A549 (cell line): ENCODE data around the gene THBS3. TPM values are rescaled to one million over a fixed set of nuclear protein-coding genes. Genes with fewer than 3 reads are reported as not detected.
"Not testable (repeated sequence)": the region's sequence is repeated elsewhere in the genome, so short reads cannot be mapped to it uniquely, and the experiment has no call there.

Experiments used
- ATAC-seq, 2 experiments: fragments of 200-7000 bp in 1 of 2; fragments of >200 bp in 1 of 2; cut with Nextera tagmentation in 1 of 2; cut with Tn5 transposase in 1 of 2; 3 replicates each; pipeline versions ENCODE4 v1.8.0 to v1.9.1; 2018 to 2020; ENCODE audit warnings: mild to moderate bottlenecking in 1 of 2, moderate library complexity in 1 of 2
- CTCF ChIA-PET: fragments of 300-600 bp; sonication (Branson Sonifier 250); formaldehyde crosslinking; extraction: SDS; loops from one replicate; lab custom pipeline; 2021; ENCODE audit warnings: antibody characterized with exemption, inconsistent platforms; lab: Yijun Ruan, JAX
- POLR2A ChIA-PET: fragments of 350-600 bp; formaldehyde crosslinking; extraction: SDS; loops from one replicate; lab custom pipeline; 2021; ENCODE audit warnings: antibody characterized with exemption, inconsistent platforms; lab: Yijun Ruan, JAX
- DNase-seq, 2 experiments: peaks; one replicate each; pipeline versions ENCODE4 v3.0.0 to v3.0.0-alpha.2; 2011 to 2016; ENCODE audit warnings: low read depth in 1 of 2, low spot score in 1 of 2
- FAIRE-seq: peaks from 2 replicates; lab custom pipeline; 2011; peaks lifted over from hg19 to GRCh38; lab: Jason Lieb, UNC
- H3K27ac ChIP-seq, 2 experiments: fragments of >200 bp; sonication (Bioruptor Twin); formaldehyde crosslinking; 3 replicates each; pipeline ENCODE4 v1.5.1; 2016 to 2017
- H3K4me1 ChIP-seq: fragments of >200 bp; sonication (Bioruptor Twin); formaldehyde crosslinking; 3 replicates; pipeline ENCODE4 v1.6.1; 2016
- H3K4me2 ChIP-seq: fragments of >200 bp; sonication (Bioruptor Twin); formaldehyde crosslinking; 3 replicates; pipeline ENCODE4 v1.6.1; 2016
- H3K4me3 ChIP-seq: fragments of >200 bp; sonication (Bioruptor Twin); formaldehyde crosslinking; 3 replicates; pipeline ENCODE4 v1.5.1; 2016
- H3K9me3 ChIP-seq: fragments of >200 bp; sonication (Bioruptor Twin); formaldehyde crosslinking; 3 replicates; pipeline ENCODE4 v1.6.1; 2016
- CBX8 ChIP-seq: fragments of 200-600 bp; sonication (generic); IDR thresholded peaks from 2 replicates; pipeline ENCODE4 v1.6.1; 2016
- E2F6 ChIP-seq: IDR thresholded peaks from 2 replicates; pipeline ENCODE4 v1.6.1; 2012; ENCODE audit warnings: low read depth, borderline replicate concordance
- FOXS1 ChIP-seq: fragments of 250-450 bp; sonication (Bioruptor Pico); IDR thresholded peaks from 2 replicates; pipeline ENCODE4 v1.5.0; 2020; ENCODE audit warnings: mild to moderate bottlenecking, moderate library complexity
- HEYL ChIP-seq: fragments of 250-450 bp; sonication (Bioruptor Pico); IDR thresholded peaks from 2 replicates; pipeline ENCODE4 v1.8.0; 2021; ENCODE audit warnings: mild to moderate bottlenecking, moderate library complexity
- HOXA7 ChIP-seq: fragments of 250-450 bp; sonication (Bioruptor Pico); IDR thresholded peaks from 2 replicates; pipeline ENCODE4 v1.5.0; 2020; ENCODE audit warnings: mild to moderate bottlenecking, moderate library complexity
- HOXB5 ChIP-seq: fragments of 250-450 bp; sonication (Bioruptor Pico); IDR thresholded peaks from 2 replicates; pipeline ENCODE4 v1.5.0; 2020; ENCODE audit warnings: mild to moderate bottlenecking, moderate library complexity
- JUNB ChIP-seq: fragments of >200 bp; sonication (Bioruptor Twin); formaldehyde crosslinking; IDR thresholded peaks from 2 replicates; pipeline ENCODE4 v1.6.1; 2016
- KDM1A ChIP-seq: fragments of 200-600 bp; sonication (generic); IDR thresholded peaks from 2 replicates; pipeline ENCODE4 v1.6.1; 2016; ENCODE audit warnings: low read depth, mild to moderate bottlenecking
- MAFK ChIP-seq: fragments of 450-650 bp; IDR thresholded peaks from 2 replicates; pipeline ENCODE4 v1.6.1; 2014; ENCODE audit not compliant: partially characterized antibody
- MAZ ChIP-seq: fragments of 150-350 bp; IDR thresholded peaks from 2 replicates; pipeline ENCODE4 v1.6.1; 2014; ENCODE audit warnings: antibody characterized with exemption, low read depth, low read length, borderline replicate concordance
- NFE2L2 ChIP-seq: fragments of 150-350 bp; conservative IDR thresholded peaks from 2 replicates; pipeline ENCODE4 v1.6.1; 2014; ENCODE audit warnings: low read length
- NR3C1 ChIP-seq: fragments of >200 bp; sonication (Bioruptor Twin); formaldehyde crosslinking; IDR thresholded peaks from 3 replicates; pipeline ENCODE4 v1.6.1; 2017
- POLR2A ChIP-seq: IDR thresholded peaks from 2 replicates; pipeline ENCODE4 v1.6.1; 2012; ENCODE audit warnings: mild to moderate bottlenecking, low read length
- RAD21 ChIP-seq, 2 experiments: fragments of >200 bp in 1 of 2; sonication (Bioruptor Twin) in 1 of 2; formaldehyde crosslinking in 1 of 2; IDR thresholded peaks in 1 of 2; conservative IDR thresholded peaks in 1 of 2; 2 replicates in 1 of 2; 3 replicates in 1 of 2; pipeline ENCODE4 v1.6.1; 2012 to 2018; ENCODE audit warnings: inconsistent platforms in 1 of 2
- RARB ChIP-seq: fragments of 250-450 bp; sonication (Bioruptor Pico); IDR thresholded peaks from 2 replicates; pipeline ENCODE4 v1.8.0; 2021; ENCODE audit warnings: mild to moderate bottlenecking, moderate library complexity
- SMC3 ChIP-seq: fragments of >200 bp; sonication (Bioruptor Twin); formaldehyde crosslinking; IDR thresholded peaks from 3 replicates; pipeline ENCODE4 v1.6.1; 2018; ENCODE audit warnings: inconsistent platforms
- ZSCAN20 ChIP-seq: fragments of 250-450 bp; sonication (Bioruptor Pico); IDR thresholded peaks from 2 replicates; pipeline ENCODE4 v1.8.0; 2022; ENCODE audit warnings: mild to moderate bottlenecking, moderate library complexity
- WGBS: methylation state at CpG from one replicate; pipeline ENCODE4 v1.1.6; 2017; ENCODE audit errors: missing lambda C conversion rate; 5-methylcytosine and 5-hydroxymethylcytosine counted together
- polyA plus RNA-seq, 4 experiments: library from polyadenylated mRNA; depleted of rRNA in 3 of 4; stranded (reverse); fragments of >200 nt; fragmentation: RNase III in 1 of 4; extraction: RNeasy Plus Mini Kit Qiagen cat#74134 plus additional on column Dnase treatment in 1 of 4; gene quantifications; 2 replicates in 3 of 4; 3 replicates in 1 of 4; pipeline ENCODE4 v1.2.3, GENCODE V29; 2011 to 2017
- TF ChIP-seq, protein P1 (sequence below): fragments of 450-650 bp; IDR thresholded peaks from 2 replicates; pipeline ENCODE4 v1.6.1; 2014; ENCODE audit warnings: antibody characterized with exemption
- TF ChIP-seq, protein P2 (sequence below): fragments of 250-450 bp; sonication (Bioruptor Pico); IDR thresholded peaks from 2 replicates; pipeline ENCODE4 v1.5.0; 2021; ENCODE audit warnings: mild to moderate bottlenecking, moderate library complexity, borderline replicate concordance
- TF ChIP-seq, protein P3 (sequence below): fragments of >200 bp; sonication (Bioruptor Twin); formaldehyde crosslinking; IDR thresholded peaks from 3 replicates; pipeline ENCODE4 v1.6.1; 2016

The THBS3 gene
- polyA plus RNA-seq, 2 of the 4 experiments (the other 2 are of a cell fraction), result 12.1 to 13.8 TPM

DNA sequence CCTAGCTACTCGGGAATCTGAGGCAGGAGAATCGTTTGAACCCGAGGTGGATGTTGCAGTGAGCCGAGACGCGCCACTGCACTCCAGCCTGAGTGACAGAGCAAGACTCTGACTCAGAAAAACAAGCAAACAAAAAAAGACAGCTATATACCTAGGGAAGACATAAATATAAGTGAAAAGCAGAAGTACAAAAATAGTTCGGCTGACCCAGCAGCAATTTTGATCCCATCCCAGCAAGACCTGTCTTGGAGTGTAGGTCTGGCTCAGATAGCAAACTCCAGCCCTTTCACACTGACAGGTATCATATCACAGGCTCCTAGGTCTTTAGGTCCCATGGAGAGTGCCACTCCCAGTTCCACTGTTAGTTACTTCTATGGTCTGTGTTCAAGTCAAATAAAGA lies 15.3 kb upstream of the THBS3 start:
- Histone ChIP-seq H3K9me3 (no peaks in the 10 kb centered on the region), H3K4me2 (peak overlapping the region; percentile 10; the same call in 1 of the 3 replicates), H3K4me1 (peaks cover 44% of the 10 kb centered on the region), H3K4me3 (no peak overlapping the region), H3K27ac (peak overlapping the region in 1 of 2 experiments; percentile 43; a peak in 1 of 6 replicates)
- DNase-seq, result no peak
- POLR2A ChIA-PET, result no interaction called here
- CTCF ChIA-PET, result interaction anchor here (0.7 to 6.6 kb wide), 4 partner anchors 16 to 426 kb away, joined by 3 to 96 read pairs (median 15); partner anchors contain the start of genes MTX1 and THBS3
- 64% methylated on average over 7 of the region's 7 CpGs for WGBS
- TF ChIP-seq POLR2A, result no peak
- no peak for TF ChIP-seq KDM1A
- TF ChIP-seq HOXA7, result no peak
- TF ChIP-seq FOXS1 (CRISPR knock-in tag), result no peak
- TF ChIP-seq ZSCAN20, result no peak
- TF ChIP-seq, protein P1, sequence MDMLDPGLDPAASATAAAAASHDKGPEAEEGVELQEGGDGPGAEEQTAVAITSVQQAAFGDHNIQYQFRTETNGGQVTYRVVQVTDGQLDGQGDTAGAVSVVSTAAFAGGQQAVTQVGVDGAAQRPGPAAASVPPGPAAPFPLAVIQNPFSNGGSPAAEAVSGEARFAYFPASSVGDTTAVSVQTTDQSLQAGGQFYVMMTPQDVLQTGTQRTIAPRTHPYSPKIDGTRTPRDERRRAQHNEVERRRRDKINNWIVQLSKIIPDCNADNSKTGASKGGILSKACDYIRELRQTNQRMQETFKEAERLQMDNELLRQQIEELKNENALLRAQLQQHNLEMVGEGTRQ, result no peak
- no peak for TF ChIP-seq CBX8
- TF ChIP-seq, protein P2, sequence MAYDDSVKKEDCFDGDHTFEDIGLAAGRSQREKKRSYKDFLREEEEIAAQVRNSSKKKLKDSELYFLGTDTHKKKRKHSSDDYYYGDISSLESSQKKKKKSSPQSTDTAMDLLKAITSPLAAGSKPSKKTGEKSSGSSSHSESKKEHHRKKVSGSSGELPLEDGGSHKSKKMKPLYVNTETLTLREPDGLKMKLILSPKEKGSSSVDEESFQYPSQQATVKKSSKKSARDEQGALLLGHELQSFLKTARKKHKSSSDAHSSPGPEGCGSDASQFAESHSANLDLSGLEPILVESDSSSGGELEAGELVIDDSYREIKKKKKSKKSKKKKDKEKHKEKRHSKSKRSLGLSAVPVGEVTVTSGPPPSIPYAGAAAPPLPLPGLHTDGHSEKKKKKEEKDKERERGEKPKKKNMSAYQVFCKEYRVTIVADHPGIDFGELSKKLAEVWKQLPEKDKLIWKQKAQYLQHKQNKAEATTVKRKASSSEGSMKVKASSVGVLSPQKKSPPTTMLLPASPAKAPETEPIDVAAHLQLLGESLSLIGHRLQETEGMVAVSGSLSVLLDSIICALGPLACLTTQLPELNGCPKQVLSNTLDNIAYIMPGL, result no peak
- no peak for TF ChIP-seq RARB
- no peak for TF ChIP-seq MAZ
- TF ChIP-seq NFE2L2, result no peak
- no peak for TF ChIP-seq E2F6
- no peak for TF ChIP-seq HOXB5 (CRISPR knock-in tag)
- TF ChIP-seq, protein P3, sequence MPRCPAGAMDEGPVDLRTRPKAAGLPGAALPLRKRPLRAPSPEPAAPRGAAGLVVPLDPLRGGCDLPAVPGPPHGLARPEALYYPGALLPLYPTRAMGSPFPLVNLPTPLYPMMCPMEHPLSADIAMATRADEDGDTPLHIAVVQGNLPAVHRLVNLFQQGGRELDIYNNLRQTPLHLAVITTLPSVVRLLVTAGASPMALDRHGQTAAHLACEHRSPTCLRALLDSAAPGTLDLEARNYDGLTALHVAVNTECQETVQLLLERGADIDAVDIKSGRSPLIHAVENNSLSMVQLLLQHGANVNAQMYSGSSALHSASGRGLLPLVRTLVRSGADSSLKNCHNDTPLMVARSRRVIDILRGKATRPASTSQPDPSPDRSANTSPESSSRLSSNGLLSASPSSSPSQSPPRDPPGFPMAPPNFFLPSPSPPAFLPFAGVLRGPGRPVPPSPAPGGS, result no peak
- TF ChIP-seq HEYL (CRISPR knock-in tag), result no peak
- TF ChIP-seq RAD21 (conservative IDR thresholded peaks at IDR 0.05 in 1 of 2, IDR thresholded peaks at IDR 0.05 in 1 of 2), result no peak
- no peak for TF ChIP-seq NR3C1
- no peak for TF ChIP-seq SMC3
- no peak for TF ChIP-seq JUNB
- no peak for TF ChIP-seq MAFK
- TF ChIP-seq, all 56 proteins: peak for 0
- FAIRE-seq, result no peak
- no peak for ATAC-seq

DNA sequence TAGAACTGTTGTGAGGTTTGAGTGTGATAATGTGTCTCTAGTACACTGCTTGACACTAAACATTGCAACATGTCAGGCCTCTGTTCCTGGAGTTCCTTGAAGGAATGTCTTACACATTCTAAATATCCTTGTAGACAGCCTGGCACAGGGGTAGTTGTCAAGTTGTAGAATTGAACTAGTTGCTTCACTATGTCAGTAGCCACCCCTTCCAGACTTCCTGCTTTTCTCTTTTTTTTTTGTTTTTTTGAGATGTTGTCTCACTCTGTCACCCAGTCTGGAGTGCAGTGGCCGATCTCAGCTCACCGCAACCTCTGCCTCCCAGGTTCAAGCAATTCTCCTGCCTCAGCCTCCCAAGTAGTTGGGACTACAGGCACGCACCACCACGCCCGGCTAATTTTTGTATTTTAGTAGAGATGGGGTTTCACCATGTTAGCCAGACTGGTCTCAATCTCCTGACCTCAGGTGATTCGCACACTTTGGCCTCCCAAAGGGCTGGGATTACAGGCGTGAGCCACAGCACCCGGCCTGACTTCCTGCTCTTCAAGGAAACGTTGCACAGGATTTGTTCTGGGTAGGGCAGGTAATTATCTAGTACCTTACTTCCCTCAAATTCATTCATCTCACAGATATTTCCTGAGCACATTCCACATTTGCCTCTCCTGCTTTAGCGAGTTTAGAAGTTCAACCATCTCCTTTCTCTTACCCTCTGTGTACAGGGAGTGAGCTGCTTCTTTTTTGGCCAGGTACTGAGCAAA lies 12.7 kb upstream of the THBS3 start:
- CTCF ChIA-PET, result interaction anchor here (0.5 to 4.2 kb wide), 4 partner anchors 13 to 442 kb away, joined by 3 to 25 read pairs (median 8); partner anchors contain the start of genes MTX1 and THBS3
- H3K4me2 ChIP-seq, H3K4me3 ChIP-seq, H3K27ac ChIP-seq, POLR2A ChIA-PET, H3K9me3 ChIP-seq, FAIRE-seq, DNase-seq, ATAC-seq: not testable (repeated sequence)
- 89% methylated on average over 10 of the region's 10 CpGs for WGBS
- peaks cover 29% of the 10 kb centered on the region for H3K4me1 ChIP-seq
